GM19328 (cell line): ENCODE data around the gene TP53AIP1.

Experiments used
- ATAC-seq: cut with Tn5 transposase; IDR thresholded peaks from one replicate; pipeline ENCODE4 v1.9.1; 2021; ENCODE audit warnings: mild to moderate bottlenecking, moderate library complexity; ENCODE audit not compliant: unreplicated experiment

Gene TP53AIP1, protein sequence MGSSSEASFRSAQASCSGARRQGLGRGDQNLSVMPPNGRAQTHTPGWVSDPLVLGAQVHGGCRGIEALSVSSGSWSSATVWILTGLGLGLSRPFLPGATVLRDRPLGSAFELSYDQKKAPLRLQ

DNA sequence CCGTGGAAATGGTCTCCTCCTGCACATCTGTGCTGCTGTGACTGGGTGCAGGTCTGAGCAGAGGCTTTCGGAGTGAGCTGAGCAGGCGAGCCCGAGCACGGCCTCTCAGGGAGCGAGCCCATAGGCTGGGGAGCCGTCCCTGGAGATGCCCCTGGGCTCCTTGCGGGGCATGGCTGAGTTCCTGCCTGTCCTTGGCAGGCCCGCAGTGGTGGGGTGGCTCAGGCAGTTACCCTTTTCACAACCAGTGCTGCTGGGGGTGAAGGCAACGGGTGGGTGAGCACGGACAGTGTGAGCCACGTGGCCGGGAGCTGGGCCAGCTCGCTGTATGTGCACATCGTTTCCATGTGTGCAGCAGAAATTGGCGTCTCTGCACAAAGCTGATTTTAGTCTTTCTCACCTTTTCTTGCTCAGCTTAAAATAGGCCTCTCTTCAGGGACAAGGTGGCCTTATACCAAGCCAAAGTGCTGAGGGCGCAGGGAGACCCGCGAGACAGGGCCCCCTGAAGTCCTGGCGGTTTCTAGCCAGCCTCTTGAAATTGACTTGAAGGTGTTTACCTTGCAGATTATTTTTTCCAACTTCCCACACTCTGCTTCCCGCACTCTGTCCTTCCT, at the start of gene TP53AIP1:
TSS of gene TP53AIP1 (minus strand) at position 55 of the 611 bp plus-strand sequence. CDS start 5,053 bp downstream, outside the sequence.
- no peak for ATAC-seq

GRCh38 chr11:128988242-128988970, 45.7 kb upstream of the TP53AIP1 start:
- ATAC-seq: no peak

- ATAC-seq: no peak
These were observed 43.2 kb upstream of the TP53AIP1 start for GRCh38 chr11:128985880-128986279.

- no peak for ATAC-seq
These were observed 40.4 kb upstream of the TP53AIP1 start for GRCh38 chr11:128983023-128983422.

DNA sequence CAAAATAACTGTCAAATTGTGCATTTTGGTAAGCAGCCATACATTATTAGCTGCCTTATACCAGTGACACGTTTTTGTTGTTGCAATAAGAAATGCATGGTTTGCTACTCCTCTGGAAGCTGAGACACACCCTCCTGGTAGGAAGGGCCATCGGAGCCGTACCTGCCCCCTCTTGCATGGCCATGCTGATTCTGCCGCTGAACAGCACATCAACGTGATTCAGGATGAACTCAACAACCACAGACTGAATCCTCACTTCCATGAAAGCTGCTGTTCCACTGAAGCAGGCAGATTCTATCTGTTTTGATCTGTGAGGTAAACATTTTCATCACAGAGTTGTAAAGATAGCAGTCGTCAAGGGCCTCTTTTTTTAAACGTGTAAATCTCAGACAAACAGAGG, 38.6 kb upstream of the TP53AIP1 start:
- ATAC-seq: no peak

DNA sequence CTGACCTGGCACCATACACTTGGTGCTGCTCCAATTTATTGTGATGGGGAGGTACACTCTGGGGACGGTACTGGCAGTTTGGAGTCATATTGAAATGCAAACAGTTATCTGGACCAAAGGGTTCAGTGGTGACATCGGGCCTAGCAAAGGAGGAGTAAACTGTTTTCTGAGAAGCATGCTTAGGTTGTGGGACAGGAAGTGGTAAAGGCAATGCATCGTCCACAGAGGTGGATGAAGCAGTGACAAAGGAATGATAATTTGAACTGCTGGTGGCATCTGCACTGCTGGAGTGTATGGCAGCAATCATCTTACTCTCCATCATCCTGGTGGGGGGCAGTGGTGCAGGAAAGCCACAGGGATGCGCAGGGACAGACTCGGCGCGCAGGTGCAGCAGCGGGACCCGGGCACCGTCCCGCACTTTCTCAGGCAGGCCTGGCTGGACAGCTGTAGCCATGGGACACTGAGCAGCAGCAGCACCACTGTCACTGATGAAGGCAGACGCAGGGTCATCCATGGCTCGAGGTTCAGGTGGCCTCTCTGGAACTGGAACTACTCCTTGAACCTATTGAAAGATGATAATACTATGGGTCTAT, 28.0 kb upstream of the TP53AIP1 start:
- no peak for ATAC-seq

- no peak for ATAC-seq
These were observed 26.2 kb upstream of the TP53AIP1 start for GRCh38 chr11:128968916-128969315.

DNA sequence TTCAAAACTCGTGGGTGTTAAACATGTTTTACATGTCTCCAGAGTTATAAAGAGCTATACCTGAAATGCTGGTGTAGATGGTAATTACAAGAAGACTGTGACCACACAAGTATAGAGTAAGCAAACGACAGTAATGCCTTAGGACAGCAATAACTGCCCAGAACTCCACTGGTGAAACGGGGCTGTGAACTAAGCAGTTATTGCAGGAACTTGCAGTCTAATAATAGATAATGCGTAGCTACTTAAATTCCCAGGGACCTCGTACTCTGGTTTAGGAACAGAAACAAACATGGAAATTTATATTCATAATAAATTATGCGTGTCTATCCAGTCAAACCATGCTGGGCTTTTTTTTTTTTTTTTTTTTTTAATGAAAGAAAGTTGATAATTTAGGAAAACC, 24.9 kb upstream of the TP53AIP1 start:
- ATAC-seq: no peak

DNA sequence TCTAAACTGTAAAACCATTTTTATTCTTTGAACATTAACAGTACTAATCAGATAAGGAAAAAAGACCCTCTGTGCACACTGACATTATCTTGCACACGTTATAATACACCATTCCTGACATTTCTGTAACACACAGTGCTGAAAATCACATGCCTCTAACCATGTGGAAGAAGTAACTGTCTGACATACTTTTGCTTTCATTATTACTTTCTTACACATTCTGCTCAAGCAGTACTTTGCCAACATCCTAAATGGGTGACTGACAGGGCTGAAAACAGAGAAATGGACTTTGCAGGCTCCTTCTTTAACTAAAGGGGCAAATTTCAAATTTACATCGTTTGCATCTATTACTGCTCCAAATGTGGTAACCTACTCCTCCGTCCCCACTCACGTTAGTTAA, 22.8 kb upstream of the TP53AIP1 start:
- peak; percentile 98 for ATAC-seq

GRCh38 chr11:128964463-128964930, 21.8 kb upstream of the TP53AIP1 start:
- no peak for ATAC-seq

DNA sequence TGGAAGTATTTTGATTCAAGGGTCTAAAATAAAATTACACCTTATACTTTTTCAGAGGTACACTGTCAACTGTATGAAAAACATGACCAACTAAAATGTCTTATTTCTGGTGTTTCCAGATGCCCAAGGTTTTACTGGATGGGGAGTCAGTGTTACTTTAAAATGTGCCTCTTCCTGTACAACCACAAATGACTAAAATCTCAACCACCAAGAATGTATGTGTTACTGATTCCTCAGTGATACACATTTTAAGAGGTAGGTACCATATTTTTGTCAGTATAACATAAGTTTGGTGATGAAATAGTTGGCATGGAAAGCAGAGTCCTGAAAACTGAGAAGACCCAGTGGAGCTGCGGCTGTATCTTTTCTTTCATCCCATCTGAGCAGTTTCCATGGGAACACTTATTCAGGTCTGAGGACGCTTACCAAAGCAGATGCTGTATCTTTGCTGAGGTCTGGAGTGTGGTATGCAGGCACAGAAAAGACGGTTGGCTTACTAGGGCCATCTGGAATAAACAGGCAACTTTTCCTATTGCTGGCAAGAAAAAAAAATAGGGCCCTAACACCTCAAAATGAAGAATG, 21.2 kb upstream of the TP53AIP1 start:
- no peak for ATAC-seq

DNA sequence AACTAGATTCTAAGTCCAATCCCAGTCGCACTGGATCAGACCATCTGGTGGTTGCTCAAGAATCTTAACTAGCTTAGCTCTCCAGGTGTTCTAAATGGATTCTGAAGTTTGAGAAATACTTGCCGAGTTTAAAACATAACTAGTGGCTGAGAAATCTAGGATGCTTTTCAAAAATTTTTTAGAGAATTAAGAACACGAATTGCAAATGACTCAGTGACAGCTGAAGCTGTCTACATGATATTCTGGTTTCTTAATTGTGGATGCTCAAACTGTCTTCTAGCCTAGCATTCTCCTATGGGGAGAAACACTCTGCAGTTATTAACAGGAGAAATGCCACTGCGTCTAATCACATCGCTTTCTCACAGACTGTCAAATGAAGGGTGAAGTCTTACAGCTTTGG, 20.2 kb upstream of the TP53AIP1 start:
- no peak for ATAC-seq

DNA sequence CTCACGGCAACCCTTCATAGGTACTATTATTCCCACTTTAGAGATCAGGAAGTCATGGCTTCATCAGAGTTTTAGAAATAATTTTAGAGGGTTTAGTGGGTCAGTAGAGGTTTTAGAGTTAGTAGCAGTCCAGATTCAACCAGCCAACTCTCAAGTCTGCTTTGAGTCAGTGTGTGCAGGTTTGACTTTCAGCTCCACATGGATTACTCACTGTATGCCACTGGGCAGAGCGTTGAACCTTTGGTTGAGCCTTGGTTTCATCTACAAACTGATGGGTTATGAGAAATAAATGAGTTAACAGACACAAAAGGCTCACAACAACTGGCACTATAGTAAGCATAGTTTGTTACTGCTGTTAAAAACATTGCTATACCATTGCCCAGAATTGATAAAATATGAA, 19.0 kb upstream of the TP53AIP1 start:
- no peak for ATAC-seq

DNA sequence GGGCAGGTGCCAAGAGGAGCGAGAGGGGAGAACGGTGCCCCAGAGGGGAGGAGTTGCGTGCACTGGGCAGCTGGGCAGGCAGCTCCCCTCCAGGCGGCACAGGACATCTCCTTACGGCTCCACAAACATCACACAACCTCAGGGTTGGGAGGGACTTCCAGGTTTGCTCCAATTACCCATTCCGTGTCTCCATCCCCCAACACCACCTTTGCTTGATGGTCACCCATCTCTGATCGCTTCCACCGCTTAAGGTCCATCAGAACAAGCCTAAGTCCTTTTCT, 14.5 kb upstream of the TP53AIP1 start:
- no peak for ATAC-seq

GRCh38 chr11:128956401-128957201, 13.9 kb upstream of the TP53AIP1 start:
- no peak for ATAC-seq

DNA sequence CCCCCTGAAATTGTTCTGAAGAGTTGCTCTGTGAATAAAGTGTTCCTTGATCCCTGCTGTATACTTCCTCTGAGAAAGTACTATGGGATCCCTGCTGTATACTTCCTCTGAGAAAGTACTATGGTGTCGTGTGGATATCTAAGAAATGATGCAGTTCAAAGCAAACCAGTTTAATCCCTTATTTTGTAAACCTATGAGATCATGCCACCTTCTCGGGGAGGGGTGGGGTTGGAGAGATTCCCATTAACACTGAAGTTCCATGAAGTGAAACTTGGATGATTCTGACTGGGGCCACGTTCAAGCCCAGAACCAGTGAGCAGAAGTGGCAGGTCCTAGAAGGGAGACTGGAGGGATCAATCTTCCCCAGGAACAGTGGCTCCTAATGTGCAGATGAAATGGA, 13.0 kb upstream of the TP53AIP1 start:
- ATAC-seq: no peak

DNA sequence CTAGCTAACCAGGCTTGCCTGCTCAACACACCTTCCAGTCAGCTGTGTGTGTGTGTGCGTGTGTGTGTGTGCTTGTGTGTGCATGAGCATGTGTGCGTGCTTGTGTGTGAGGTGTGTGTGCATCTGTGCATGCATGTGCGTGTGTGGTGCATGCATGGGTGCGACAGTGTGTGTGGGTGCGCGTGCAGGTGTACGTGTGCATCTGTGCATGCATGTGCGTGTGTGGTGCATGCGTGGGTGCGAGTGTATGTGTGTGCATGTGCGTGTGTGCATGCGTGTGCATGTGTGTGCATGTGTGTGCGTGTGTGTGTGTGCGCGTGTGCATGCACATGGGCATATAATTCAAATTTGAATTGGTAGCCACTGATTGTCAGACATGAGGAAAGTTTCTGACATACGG, 10.5 kb upstream of the TP53AIP1 start:
- no peak for ATAC-seq

DNA sequence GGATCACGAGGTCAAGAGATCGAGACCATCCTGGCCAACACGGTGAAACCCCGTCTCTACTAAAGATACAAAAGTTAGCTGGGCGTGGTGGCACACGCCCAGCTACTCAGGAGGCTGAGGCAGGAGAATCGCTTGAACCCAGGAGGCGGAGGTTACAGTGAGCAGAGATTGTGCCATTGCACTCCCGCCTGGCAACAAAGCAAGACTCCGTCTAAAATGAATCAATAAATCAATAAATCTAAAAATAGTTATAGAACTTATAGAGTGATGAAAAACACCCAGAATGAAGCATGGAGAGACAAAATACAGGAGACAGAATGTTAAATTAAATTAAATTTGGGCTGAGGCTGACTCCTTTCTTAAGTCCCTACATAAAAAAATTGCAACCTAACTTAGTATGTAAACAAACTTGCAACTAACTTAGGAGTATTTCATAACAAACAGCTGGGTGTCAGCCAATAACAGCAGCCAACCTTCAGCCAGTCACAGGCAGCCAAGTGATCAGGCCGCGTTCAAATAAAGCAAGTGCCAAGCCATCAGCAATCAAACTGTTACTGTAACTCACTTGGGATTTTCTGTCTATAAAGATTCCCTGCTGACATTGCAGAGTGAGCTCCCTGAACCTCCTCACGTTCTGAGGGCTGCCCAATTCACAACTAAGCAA, 7.3 kb upstream of the TP53AIP1 start:
- no peak for ATAC-seq

DNA sequence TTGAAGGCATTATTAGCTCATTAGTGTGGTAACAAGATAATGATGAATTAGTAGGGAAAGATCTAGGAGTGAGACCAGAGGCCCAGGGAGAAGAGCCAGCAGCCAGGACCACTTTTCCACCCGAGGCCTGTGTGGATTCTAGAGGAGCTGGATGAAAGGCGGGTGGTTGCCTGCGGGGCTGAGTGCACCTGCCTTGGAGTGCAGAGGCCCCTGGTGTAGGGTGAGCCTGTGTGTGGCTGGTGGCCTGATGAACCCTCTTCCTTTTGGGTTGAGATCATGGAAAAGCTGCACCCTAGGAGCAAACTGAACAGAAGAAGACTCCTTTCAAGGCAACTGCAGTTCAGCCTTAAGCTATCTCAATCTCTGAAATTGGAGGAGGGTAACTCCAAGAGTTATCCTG, 5.9 kb upstream of the TP53AIP1 start:
- no peak for ATAC-seq

GRCh38 chr11:128947773-128948172, 5.1 kb upstream of the TP53AIP1 start:
- ATAC-seq: no peak
